ENCODE measurements around the gene LDB2. TPM values are rescaled to one million over a fixed set of nuclear protein-coding genes. Genes with fewer than 3 reads are reported as not detected.

The LDB2 gene
- total and polyA plus RNA-seq, 2 donors (not counting 3 experiments of a cell fraction or from before 2014, with no cell fraction given): 127 to 223 TPM

DNA sequence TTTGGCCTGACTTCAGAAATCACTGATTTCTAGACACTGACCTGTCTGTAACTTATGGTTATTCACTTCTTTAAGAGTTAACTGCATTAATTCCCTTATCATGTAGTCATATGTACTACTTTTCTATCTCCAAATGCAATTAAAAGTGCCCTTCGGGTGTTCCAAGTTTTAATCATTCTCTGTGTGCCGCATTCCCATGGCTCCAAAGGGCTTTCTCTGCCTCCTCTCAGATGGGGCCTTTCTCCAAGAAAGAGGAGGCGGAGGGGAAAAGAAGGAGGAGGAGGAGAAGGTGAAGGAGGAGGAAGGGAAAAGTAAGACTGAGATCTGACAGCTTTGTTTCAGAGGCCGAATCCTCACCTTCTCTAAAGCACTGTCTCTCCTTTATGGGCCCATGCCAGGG is 325.8 kb downstream of the LDB2 start:
- no TSS peak for BruUV-seq (replicated peaks)
- Histone ChIP-seq H3K36me3 (ENCODE audit: control insufficient read depth in 2 of 2, extremely low read depth in 1 of 2, insufficient read depth in 2 of 2, low read length in 2 of 2) (no peaks in the 10 kb centered on the region), H2AFZ (ENCODE audit: low read depth, low read length) (no peak overlapping the region), H3K9me1 (replicated peaks; ENCODE audit: control insufficient read depth, extremely low read depth, insufficient read depth, low read length) (no peaks in the 10 kb centered on the region), H3K4me3 (replicated peaks in 1 of 3; ENCODE audit: insufficient read depth in 1 of 3, low read depth in 1 of 3, low read length in 3 of 3) (no peak overlapping the region), H3K9me3 (replicated peaks; ENCODE audit: control insufficient read depth, insufficient read depth, low read length) (no peaks in the 10 kb centered on the region), H3K4me2 (ENCODE audit: insufficient read depth, low read length) (no peak overlapping the region), H4K20me1 (replicated peaks; ENCODE audit: control insufficient read depth, extremely low read depth, insufficient read depth, low read length) (no peaks in the 10 kb centered on the region), H3K9ac (replicated peaks; ENCODE audit: extremely low read depth, insufficient read depth, low read length) (no peak overlapping the region), H3K27me3 (ENCODE audit: control insufficient read depth in 2 of 2, insufficient read depth in 2 of 2, low read length in 2 of 2) (no peaks in the 10 kb centered on the region), H3K79me2 (ENCODE audit: control insufficient read depth, insufficient read depth, low read length) (no peaks in the 10 kb centered on the region), H3K27ac (ENCODE audit: insufficient read depth, low read depth, low read length) (no peak overlapping the region), H3K4me1 (ENCODE audit: control insufficient read depth, extremely low read depth, insufficient read depth, low read length) (no peaks in the 10 kb centered on the region)
- intact Hi-C loops (cut with micrococcal nuclease) (no loop called here), dilution Hi-C loops (cut with MboI; ENCODE audit: extremely low pct_ligation_motif_present, low sequenced_read_pairs) (no loop called here)
- TF ChIP-seq GATA2 (IDR thresholded peaks at IDR 0.05; ENCODE audit: insufficient read depth, insufficient read length, low read depth, low read length) (no peak), JUN (IDR thresholded peaks at IDR 0.05; ENCODE audit: borderline replicate concordance, insufficient read depth, insufficient read length, low read depth) (no peak), MYC (IDR thresholded peaks at IDR 0.05; ENCODE audit: low read depth, low read length) (no peak), POLR2AphosphoS5 (IDR thresholded peaks at IDR 0.05; ENCODE audit: insufficient read depth, low read depth, low read length) (no peak), POLR2A (IDR thresholded peaks at IDR 0.05; ENCODE audit: low read depth, low read length) (no peak), EZH2 (IDR thresholded peaks at IDR 0.05; ENCODE audit: borderline replicate concordance, low read depth, low read length, severe bottlenecking) (no peak), FOS (IDR thresholded peaks at IDR 0.05; ENCODE audit: borderline replicate concordance, insufficient read depth, low read length) (no peak)
- TF ChIP-seq, protein P1, sequence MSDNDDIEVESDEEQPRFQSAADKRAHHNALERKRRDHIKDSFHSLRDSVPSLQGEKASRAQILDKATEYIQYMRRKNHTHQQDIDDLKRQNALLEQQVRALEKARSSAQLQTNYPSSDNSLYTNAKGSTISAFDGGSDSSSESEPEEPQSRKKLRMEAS (IDR thresholded peaks at IDR 0.05; ENCODE audit: insufficient read depth, insufficient read length): no peak
- TF ChIP-seq, protein P2, sequence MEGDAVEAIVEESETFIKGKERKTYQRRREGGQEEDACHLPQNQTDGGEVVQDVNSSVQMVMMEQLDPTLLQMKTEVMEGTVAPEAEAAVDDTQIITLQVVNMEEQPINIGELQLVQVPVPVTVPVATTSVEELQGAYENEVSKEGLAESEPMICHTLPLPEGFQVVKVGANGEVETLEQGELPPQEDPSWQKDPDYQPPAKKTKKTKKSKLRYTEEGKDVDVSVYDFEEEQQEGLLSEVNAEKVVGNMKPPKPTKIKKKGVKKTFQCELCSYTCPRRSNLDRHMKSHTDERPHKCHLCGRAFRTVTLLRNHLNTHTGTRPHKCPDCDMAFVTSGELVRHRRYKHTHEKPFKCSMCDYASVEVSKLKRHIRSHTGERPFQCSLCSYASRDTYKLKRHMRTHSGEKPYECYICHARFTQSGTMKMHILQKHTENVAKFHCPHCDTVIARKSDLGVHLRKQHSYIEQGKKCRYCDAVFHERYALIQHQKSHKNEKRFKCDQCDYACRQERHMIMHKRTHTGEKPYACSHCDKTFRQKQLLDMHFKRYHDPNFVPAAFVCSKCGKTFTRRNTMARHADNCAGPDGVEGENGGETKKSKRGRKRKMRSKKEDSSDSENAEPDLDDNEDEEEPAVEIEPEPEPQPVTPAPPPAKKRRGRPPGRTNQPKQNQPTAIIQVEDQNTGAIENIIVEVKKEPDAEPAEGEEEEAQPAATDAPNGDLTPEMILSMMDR (IDR thresholded peaks at IDR 0.05; ENCODE audit: extremely low read depth in 1 of 2, insufficient read depth in 1 of 2, low read depth in 1 of 2, low read length in 2 of 2): no peak
- DNase-seq (ENCODE audit: low read depth, low spot score): no peak
- POLR2A ChIA-PET: no interaction called here
- CTCF ChIA-PET: no interaction called here
- FAIRE-seq: no peak
